ENCODE results near the gene KLHL2.

KLHL2 gene

GRCh38 chr4:165293061-165293460, 85.7 kb downstream of the KLHL2 start:
- FAIRE-seq = peak; percentile 39

- FAIRE-seq = peak; percentile 13
These were observed 86.7 kb downstream of the KLHL2 start for GRCh38 chr4:165293927-165294649.

GRCh38 chr4:165294907-165295306, 87.5 kb downstream of the KLHL2 start:
- no peak for FAIRE-seq

- FAIRE-seq = no peak
These were observed 90.3 kb downstream of the KLHL2 start for GRCh38 chr4:165297626-165298025.

- FAIRE-seq = no peak
These were observed 92.2 kb downstream of the KLHL2 start for GRCh38 chr4:165299399-165300060.

- no peak for FAIRE-seq
These were observed 94.5 kb downstream of the KLHL2 start for GRCh38 chr4:165301833-165302232.

GRCh38 chr4:165302658-165303057, 95.3 kb downstream of the KLHL2 start:
- peak; percentile 41 for FAIRE-seq

- FAIRE-seq = no peak
These were observed 100.8 kb downstream of the KLHL2 start for GRCh38 chr4:165308166-165308565.

- FAIRE-seq = no peak
These were observed 101.2 kb downstream of the KLHL2 start for GRCh38 chr4:165308606-165309005.

- FAIRE-seq = no peak
These were observed 102.1 kb downstream of the KLHL2 start for GRCh38 chr4:165309456-165309855.

- no peak for FAIRE-seq
These were observed 105.1 kb downstream of the KLHL2 start for GRCh38 chr4:165312506-165312905.

GRCh38 chr4:165319030-165319429, 111.7 kb downstream of the KLHL2 start:
- no peak for FAIRE-seq

- FAIRE-seq = no peak
These were observed 112.1 kb downstream of the KLHL2 start for GRCh38 chr4:165319509-165319908.

GRCh38 chr4:165324236-165324917, 117.0 kb downstream of the KLHL2 start:
- FAIRE-seq = no peak

GRCh38 chr4:165324918-165325304, 117.5 kb downstream of the KLHL2 start:
- no peak for FAIRE-seq

GRCh38 chr4:165325732-165326512, 118.6 kb downstream of the KLHL2 start:
- no peak for FAIRE-seq

- no peak for FAIRE-seq
These were observed 119.5 kb downstream of the KLHL2 start for GRCh38 chr4:165326831-165327210.

GRCh38 chr4:165327211-165328100, 120.1 kb downstream of the KLHL2 start, which contains the start of gene MSMO1:
MSMO1 (plus strand) TSS chr4:165327669; CDS start chr4:165333371, 5,702 bp downstream.
- peak; percentile 97 for FAIRE-seq

- FAIRE-seq = no peak
These were observed 120.7 kb downstream of the KLHL2 start for GRCh38 chr4:165328101-165328425.

GRCh38 chr4:165328708-165329107, 121.3 kb downstream of the KLHL2 start:
- no peak for FAIRE-seq

GRCh38 chr4:165330071-165330470, 122.7 kb downstream of the KLHL2 start:
- no peak for FAIRE-seq

GRCh38 chr4:165330666-165331065, 123.3 kb downstream of the KLHL2 start:
- FAIRE-seq = no peak

Measured in G401.6 (cell line).